HAP-1 (cell line): Measurements from ENCODE around the gene KRT81.
"Not testable (repeated sequence)": the region's sequence is repeated elsewhere in the genome, so short reads cannot be mapped to it uniquely, and the experiment has no call there.

ENCODE experiments used
- DNase-seq, 2 experiments: peaks; one replicate each; pipeline ENCODE4 v3.0.0-alpha.2; 2016 to 2020; ENCODE audit warnings: low spot score in 2 of 2
- H3K27me3 ChIP-seq: fragments of 250-450 bp; sonication (Bioruptor Pico); 2 replicates; pipeline ENCODE4 v1.5.1; 2020; ENCODE audit warnings: low read depth, mild to moderate bottlenecking, moderate library complexity
- H3K36me3 ChIP-seq: fragments of 250-450 bp; sonication (Bioruptor Pico); replicated peaks from 2 replicates; pipeline ENCODE4 v1.5.1; 2020; ENCODE audit warnings: mild to moderate bottlenecking
- H3K4me1 ChIP-seq: fragments of 250-450 bp; sonication (Bioruptor Pico); 2 replicates; pipeline ENCODE4 v1.5.1; 2020; ENCODE audit warnings: mild to moderate bottlenecking
- H3K4me3 ChIP-seq: fragments of 250-450 bp; sonication (Bioruptor Pico); 2 replicates; pipeline ENCODE4 v1.5.1; 2020; ENCODE audit warnings: mild to moderate bottlenecking, moderate library complexity
- H3K9me3 ChIP-seq: fragments of 250-450 bp; sonication (Bioruptor Pico); 2 replicates; pipeline ENCODE4 v1.5.1; 2020; ENCODE audit warnings: mild to moderate bottlenecking, moderate library complexity
- in situ Hi-C: fragments of 300-500 bp; cut with MboI; formaldehyde crosslinking; loops from 3 replicates; pipeline ENCODE4 v1.14.3; 2020; ENCODE audit warnings: low sequenced_read_pairs, inconsistent platforms, mixed read lengths

The KRT81 gene

GRCh38 chr12:52246720-52247621 is 44.4 kb downstream of the KRT81 start:
- no peak overlapping the region for H3K4me3 ChIP-seq
- H3K27me3 ChIP-seq, result no peaks in the 10 kb centered on the region
- peak; percentile 22 to 47 for DNase-seq
- in situ Hi-C loops, result no loop called here
- peaks cover 8% of the 10 kb centered on the region for H3K4me1 ChIP-seq
- no peaks in the 10 kb centered on the region for H3K9me3 ChIP-seq
- no peaks in the 10 kb centered on the region for H3K36me3 ChIP-seq

GRCh38 chr12:52245962-52246569 is 45.3 kb downstream of the KRT81 start:
- in situ Hi-C loops, result no loop called here
- Histone ChIP-seq H3K36me3 (no peaks in the 10 kb centered on the region), H3K4me1 (peaks cover 8% of the 10 kb centered on the region), H3K9me3 (no peaks in the 10 kb centered on the region), H3K4me3 (no peak overlapping the region), H3K27me3 (no peaks in the 10 kb centered on the region)
- no peak for DNase-seq

- Histone ChIP-seq H3K9me3 (no peaks in the 10 kb centered on the region), H3K4me1 (peaks cover 8% of the 10 kb centered on the region), H3K4me3 (no peak overlapping the region), H3K27me3 (no peaks in the 10 kb centered on the region), H3K36me3 (no peaks in the 10 kb centered on the region)
- no peak for DNase-seq
- in situ Hi-C loops, result no loop called here
These were observed 45.9 kb downstream of the KRT81 start for GRCh38 chr12:52245259-52245961.

GRCh38 chr12:52244615-52244994 is 46.7 kb downstream of the KRT81 start:
- peaks cover 8% of the 10 kb centered on the region for H3K4me1 ChIP-seq
- H3K4me3 ChIP-seq, result no peak overlapping the region
- no peaks in the 10 kb centered on the region for H3K36me3 ChIP-seq
- no peaks in the 10 kb centered on the region for H3K9me3 ChIP-seq
- no peaks in the 10 kb centered on the region for H3K27me3 ChIP-seq
- DNase-seq, result no peak
- in situ Hi-C loops, result no loop called here

GRCh38 chr12:52243856-52244614 is 47.3 kb downstream of the KRT81 start:
- Histone ChIP-seq H3K9me3 (no peaks in the 10 kb centered on the region), H3K27me3 (no peaks in the 10 kb centered on the region), H3K4me3 (no peak overlapping the region), H3K36me3 (no peaks in the 10 kb centered on the region), H3K4me1 (peaks cover 8% of the 10 kb centered on the region)
- DNase-seq, result no peak
- in situ Hi-C loops, result no loop called here

GRCh38 chr12:52243259-52243855 is 48.0 kb downstream of the KRT81 start:
- in situ Hi-C loops, result no loop called here
- Histone ChIP-seq H3K27me3 (no peaks in the 10 kb centered on the region), H3K4me1 (peaks cover 8% of the 10 kb centered on the region), H3K36me3 (no peaks in the 10 kb centered on the region), H3K4me3 (no peak overlapping the region), H3K9me3 (no peaks in the 10 kb centered on the region)
- no peak for DNase-seq

GRCh38 chr12:52242442-52243258 is 48.7 kb downstream of the KRT81 start:
- no peaks in the 10 kb centered on the region for H3K9me3 ChIP-seq
- no peak overlapping the region for H3K4me3 ChIP-seq
- DNase-seq, result no peak
- H3K27me3 ChIP-seq, result no peaks in the 10 kb centered on the region
- in situ Hi-C loops, result no loop called here
- no peaks in the 10 kb centered on the region for H3K36me3 ChIP-seq
- peaks cover 6% of the 10 kb centered on the region for H3K4me1 ChIP-seq

- no peaks in the 10 kb centered on the region for H3K9me3 ChIP-seq
- H3K36me3 ChIP-seq, result no peaks in the 10 kb centered on the region
- in situ Hi-C loops, result no loop called here
- no peak overlapping the region for H3K4me3 ChIP-seq
- H3K27me3 ChIP-seq, result no peaks in the 10 kb centered on the region
- DNase-seq, result no peak
- H3K4me1 ChIP-seq, result no peaks in the 10 kb centered on the region
These were observed 50.0 kb downstream of the KRT81 start for GRCh38 chr12:52241205-52241842.

GRCh38 chr12:52240247-52240646 is 51.1 kb downstream of the KRT81 start:
- H3K4me1 ChIP-seq, result not testable (repeated sequence)

GRCh38 chr12:52239767-52240166 is 51.6 kb downstream of the KRT81 start:
- no peak for DNase-seq
- Histone ChIP-seq H3K27me3 (no peaks in the 10 kb centered on the region), H3K4me1 (no peaks in the 10 kb centered on the region), H3K4me3 (no peak overlapping the region), H3K9me3 (no peaks in the 10 kb centered on the region), H3K36me3 (no peaks in the 10 kb centered on the region)
- in situ Hi-C loops, result no loop called here

More at GRCh38 chr12:52240247-52240646, 51.1 kb downstream of the KRT81 start:
- H3K9me3 ChIP-seq, DNase-seq, in situ Hi-C loops, H3K27me3 ChIP-seq, H3K36me3 ChIP-seq, H3K4me3 ChIP-seq: not testable (repeated sequence)

GRCh38 chr12:52238916-52239646 is 52.3 kb downstream of the KRT81 start:
- Histone ChIP-seq H3K9me3 (no peaks in the 10 kb centered on the region), H3K27me3 (no peaks in the 10 kb centered on the region), H3K4me3 (no peak overlapping the region), H3K36me3 (no peaks in the 10 kb centered on the region), H3K4me1 (no peaks in the 10 kb centered on the region)
- in situ Hi-C loops, result no loop called here
- DNase-seq, result no peak
